Stimulated activated CD4-positive, alpha-beta T cell treated with anti-CD3 and anti-CD28 coated beads, TNF-alpha, amount 100 ng/mL, for 4 hours (primary cell): ENCODE measurements around the gene SPTY2D1.
"Not testable (repeated sequence)": the region's sequence is repeated elsewhere in the genome, so short reads cannot be mapped to it uniquely, and the experiment has no call there.

Experiments used
- DNase-seq, 3 experiments: peaks; one replicate each; pipeline ENCODE4 v3.0.0-alpha.2; 2020; ENCODE audit warnings: low read depth in 3 of 3

SPTY2D1 gene

DNA sequence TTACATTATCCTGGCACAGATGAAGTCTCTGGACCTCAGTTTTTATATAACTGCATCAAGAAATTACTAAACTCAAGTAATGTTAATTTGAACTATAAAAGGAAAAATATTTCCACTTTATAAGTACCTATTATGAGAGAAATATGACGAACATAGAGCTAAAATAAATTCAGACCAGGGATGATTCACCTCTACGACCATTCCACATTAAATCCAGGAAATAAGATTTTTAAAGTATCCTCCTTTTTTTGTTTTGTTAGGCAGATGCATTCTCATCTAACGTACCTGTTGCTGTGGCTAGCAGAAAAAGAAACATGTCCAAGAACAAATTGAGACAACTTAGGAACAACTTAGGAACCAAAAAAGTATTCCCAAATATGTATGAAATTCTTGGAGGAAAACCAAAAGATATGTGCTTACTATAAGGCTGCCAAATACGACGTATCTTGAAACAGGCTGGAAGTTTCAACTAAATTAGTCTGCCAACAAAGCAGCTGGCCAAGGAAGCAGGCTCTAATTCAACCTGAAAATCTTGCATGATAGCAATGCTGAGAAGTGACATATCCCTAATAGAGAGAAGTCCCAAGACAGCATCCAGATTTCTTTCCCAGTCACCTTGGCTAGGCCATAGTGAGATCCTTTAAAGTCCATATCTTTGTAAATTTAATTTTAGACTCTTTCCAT lies 15.7 kb downstream of the SPTY2D1 start:
- DNase-seq, result no peak

DNA sequence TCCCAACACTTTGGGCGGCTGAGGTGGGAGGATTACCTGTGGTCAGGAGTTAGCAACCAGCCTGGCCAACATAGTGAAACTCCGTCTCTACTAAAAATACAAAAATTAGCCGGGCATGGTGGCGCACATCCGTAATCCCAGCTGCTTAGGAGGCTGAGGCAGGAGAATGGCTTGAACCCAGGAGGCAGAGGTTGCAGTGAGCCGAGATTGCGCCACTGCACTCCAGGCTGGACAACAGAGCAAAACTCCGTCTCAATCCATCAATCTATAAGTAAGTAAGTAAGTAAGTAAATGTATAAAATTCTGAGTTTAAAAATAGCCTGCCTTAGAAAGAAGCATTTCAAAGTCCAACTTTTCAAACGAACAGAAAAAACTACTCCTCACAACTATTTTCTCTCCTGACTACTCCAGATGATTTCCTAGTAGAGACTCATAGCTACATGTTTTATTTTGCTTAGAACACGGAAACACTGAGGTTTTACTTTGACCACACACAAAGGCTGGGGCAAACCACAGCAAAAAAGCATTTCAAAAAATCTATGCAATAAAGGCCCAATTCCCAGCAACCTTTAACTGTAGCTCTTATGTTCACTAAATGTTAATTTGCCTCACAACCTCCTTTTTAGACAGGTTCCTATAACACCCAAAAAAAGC lies 16.3 kb downstream of the SPTY2D1 start:
- DNase-seq, result no peak

DNA sequence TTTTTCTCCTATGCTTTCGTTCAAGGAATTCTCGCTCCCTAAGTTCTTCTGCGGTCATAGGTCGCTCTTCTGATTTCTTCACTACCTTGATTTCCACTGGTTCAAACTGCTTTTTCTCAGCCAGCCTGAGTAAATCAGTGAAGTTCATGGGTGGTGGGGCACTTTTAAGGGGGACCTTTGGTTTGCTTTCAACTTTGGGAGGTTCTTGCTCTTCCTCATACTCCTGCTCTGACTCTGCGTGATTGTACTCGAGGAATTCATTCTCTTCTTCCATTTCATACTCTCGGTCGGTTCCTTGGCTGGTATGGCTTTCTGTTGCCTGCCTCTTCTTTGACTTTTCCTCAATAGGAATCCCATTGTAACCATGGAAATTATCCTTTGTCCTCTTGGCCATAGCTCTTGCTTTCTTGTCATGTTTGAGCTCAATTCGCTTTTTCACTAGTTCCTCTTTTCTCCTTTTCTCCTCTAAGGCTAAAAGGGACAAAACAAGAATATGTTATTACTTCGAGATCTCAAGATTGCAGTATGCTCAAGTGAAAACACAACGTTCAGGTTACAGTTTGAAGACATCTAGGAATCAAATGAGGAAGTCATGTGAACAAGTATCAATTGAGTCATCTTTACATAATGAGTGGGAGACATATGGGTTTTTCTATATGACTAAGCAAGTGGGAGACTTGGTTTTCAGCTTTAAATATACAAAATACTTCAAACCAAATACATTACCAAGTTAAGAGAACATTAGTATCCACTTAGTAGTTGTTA lies 18.3 kb downstream of the SPTY2D1 start:
- DNase-seq, result no peak

GRCh38 chr11:18614667-18615066 lies 19.5 kb downstream of the SPTY2D1 start:
- DNase-seq, result no peak

- DNase-seq, result no peak
Observed at GRCh38 chr11:18612394-18612793, 21.7 kb downstream of the SPTY2D1 start.

- no peak for DNase-seq
Observed at GRCh38 chr11:18611196-18611595, 22.9 kb downstream of the SPTY2D1 start.

- no peak for DNase-seq
Observed at GRCh38 chr11:18608376-18608775, 25.8 kb downstream of the SPTY2D1 start.

GRCh38 chr11:18600915-18601569 lies 33.1 kb downstream of the SPTY2D1 start:
- DNase-seq, result no peak

GRCh38 chr11:18599739-18600230 lies 34.4 kb downstream of the SPTY2D1 start, which contains the start of gene MISFA:
Gene MISFA, plus strand, starts transcription at chr11:18599789. Its CDS starts 140 bp downstream, at chr11:18599929.
- DNase-seq, result no peak

GRCh38 chr11:18594999-18595749 lies 39.0 kb downstream of the SPTY2D1 start:
- no peak for DNase-seq

GRCh38 chr11:18594088-18594487 lies 40.1 kb downstream of the SPTY2D1 start:
- not testable (repeated sequence) for DNase-seq

- DNase-seq, result no peak
Observed at GRCh38 chr11:18590571-18590970, 43.6 kb downstream of the SPTY2D1 start.

DNA sequence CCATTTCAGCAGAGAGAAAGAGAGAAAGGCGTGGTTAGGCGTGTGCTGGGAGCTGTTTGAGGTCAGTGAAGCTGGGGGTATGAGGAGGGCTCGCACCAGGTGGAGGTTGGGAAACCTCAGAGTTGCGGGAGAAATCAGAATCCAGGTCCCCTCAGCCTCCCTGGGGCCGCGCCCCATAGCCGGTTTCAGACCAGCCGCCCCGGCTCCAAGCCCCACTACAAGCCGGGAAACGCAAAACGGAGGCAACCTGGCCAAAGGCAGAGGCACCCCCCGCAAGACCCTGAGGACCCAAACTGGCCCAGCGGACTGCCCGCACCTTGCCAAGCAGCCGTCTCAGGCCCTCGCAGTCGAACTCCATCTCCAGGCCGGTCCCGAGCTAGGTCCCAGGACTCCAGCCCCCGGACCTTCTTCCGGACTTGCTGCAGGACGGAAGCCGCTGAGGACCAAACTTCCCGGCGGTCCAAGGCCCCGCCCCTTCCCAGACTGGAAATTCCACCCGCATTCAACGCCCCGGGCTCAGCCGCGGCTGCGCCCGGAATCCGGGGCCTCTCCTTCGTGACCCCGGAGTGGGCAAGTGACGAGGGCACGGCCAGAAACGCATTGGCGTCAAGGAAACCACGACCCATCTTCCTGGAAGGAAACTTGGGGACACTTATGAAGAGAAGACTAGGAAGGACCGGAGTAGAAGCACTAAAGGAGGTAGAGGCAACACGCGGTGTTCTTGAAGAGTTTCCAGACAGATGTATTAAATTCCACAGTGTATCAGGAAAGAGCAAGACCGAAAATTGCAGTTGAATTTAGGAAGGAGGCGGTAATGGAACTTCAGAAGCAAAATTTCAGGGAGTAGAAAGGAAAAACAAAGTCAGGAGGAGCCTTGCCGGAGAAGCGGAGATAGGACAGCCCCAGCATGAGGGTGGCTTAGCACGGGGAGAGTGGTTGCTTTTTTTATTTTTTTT lies 45.6 kb downstream of the SPTY2D1 start, which contains the start of gene UEVLD:
TSS of gene UEVLD (minus strand) at position 438 of the 956 bp plus-strand sequence. CDS start at position 358, 80 bp downstream.
- peak; percentile 31 to 46 (median 38) for DNase-seq

- no peak for DNase-seq
Observed at GRCh38 chr11:18581825-18582224, 52.3 kb downstream of the SPTY2D1 start.

- DNase-seq, result no peak
Observed at GRCh38 chr11:18580113-18580766, 53.9 kb downstream of the SPTY2D1 start.

GRCh38 chr11:18578975-18579598 lies 55.1 kb downstream of the SPTY2D1 start:
- DNase-seq, result no peak

DNA sequence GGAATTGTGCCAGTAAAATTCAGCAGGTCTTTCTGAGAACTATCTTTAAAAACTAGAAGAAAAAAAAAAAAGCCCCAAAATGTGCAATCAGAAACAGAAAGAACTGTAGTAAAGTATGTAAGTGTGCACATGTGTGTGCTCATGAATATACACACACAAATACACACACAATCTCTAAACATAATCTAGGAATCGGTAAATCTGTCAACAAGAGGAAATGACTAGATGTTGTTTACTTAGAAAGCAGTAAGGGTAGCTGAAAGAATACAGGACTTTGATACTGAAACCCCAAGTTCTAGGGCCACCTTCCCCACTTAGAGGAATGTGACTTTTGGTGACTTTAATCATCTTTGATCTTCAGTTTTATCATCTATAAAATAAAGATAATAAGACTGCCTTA lies 58.8 kb downstream of the SPTY2D1 start:
- DNase-seq, result no peak

GRCh38 chr11:18567081-18567480 lies 67.1 kb downstream of the SPTY2D1 start:
- DNase-seq, result no peak

- DNase-seq, result no peak
Observed at GRCh38 chr11:18566406-18566805, 67.7 kb downstream of the SPTY2D1 start.
